Ishikawa (cell line): ENCODE data around the gene C9orf43.

ENCODE experiments used
- EGR1 ChIP-seq: IDR thresholded peaks from 2 replicates; pipeline ENCODE4 v1.6.1; 2012
- EP300 ChIP-seq: IDR thresholded peaks from 2 replicates; pipeline ENCODE4 v1.6.1; 2012; ENCODE audit warnings: borderline replicate concordance
- FOXM1 ChIP-seq: IDR thresholded peaks from 2 replicates; pipeline ENCODE4 v1.6.1; 2012; ENCODE audit warnings: low read depth, borderline replicate concordance
- MAX ChIP-seq: IDR thresholded peaks from 2 replicates; pipeline ENCODE4 v1.6.1; 2012
- REST ChIP-seq: IDR thresholded peaks from 2 replicates; pipeline ENCODE4 v1.6.1; 2012; ENCODE audit warnings: low read depth, mild to moderate bottlenecking
- TAF1 ChIP-seq: IDR thresholded peaks from 2 replicates; pipeline ENCODE4 v1.6.1; 2012; ENCODE audit warnings: low read depth, mild to moderate bottlenecking
- YY1 ChIP-seq: IDR thresholded peaks from 2 replicates; pipeline ENCODE4 v1.6.1; 2012; ENCODE audit warnings: low read depth

- TF ChIP-seq EP300 (no peak), MAX (no peak), FOXM1 (no peak), REST (no peak), YY1 (no peak), TAF1 (no peak), EGR1 (no peak)
Measured at GRCh38 chr9:113391917-113392316, 18.6 kb upstream of the C9orf43 start.
